Keratinocyte (primary cell): ENCODE data around the gene PERP.

Experiments used
- EZH2 ChIP-seq: IDR thresholded peaks from one replicate; pipeline ENCODE4 v1.6.1; 2012; ENCODE audit warnings: inconsistent platforms, mild to moderate bottlenecking, low read length, moderate library complexity
- TF ChIP-seq, protein P1 (sequence below), 3 experiments: IDR thresholded peaks in 1 of 3; conservative IDR thresholded peaks in 1 of 3; optimal IDR thresholded peaks in 1 of 3; 2 replicates in 2 of 3; 3 replicates in 1 of 3; pipeline versions ENCODE3 to v1.5.1; 2011; ENCODE audit warnings: low read length in 3 of 3, mild to moderate bottlenecking in 3 of 3, moderate library complexity in 2 of 3, control low read depth in 1 of 3, inconsistent platforms in 1 of 3; ENCODE audit not compliant: insufficient read depth in 2 of 3; ENCODE audit errors: extremely low read depth in 1 of 3

DNA sequence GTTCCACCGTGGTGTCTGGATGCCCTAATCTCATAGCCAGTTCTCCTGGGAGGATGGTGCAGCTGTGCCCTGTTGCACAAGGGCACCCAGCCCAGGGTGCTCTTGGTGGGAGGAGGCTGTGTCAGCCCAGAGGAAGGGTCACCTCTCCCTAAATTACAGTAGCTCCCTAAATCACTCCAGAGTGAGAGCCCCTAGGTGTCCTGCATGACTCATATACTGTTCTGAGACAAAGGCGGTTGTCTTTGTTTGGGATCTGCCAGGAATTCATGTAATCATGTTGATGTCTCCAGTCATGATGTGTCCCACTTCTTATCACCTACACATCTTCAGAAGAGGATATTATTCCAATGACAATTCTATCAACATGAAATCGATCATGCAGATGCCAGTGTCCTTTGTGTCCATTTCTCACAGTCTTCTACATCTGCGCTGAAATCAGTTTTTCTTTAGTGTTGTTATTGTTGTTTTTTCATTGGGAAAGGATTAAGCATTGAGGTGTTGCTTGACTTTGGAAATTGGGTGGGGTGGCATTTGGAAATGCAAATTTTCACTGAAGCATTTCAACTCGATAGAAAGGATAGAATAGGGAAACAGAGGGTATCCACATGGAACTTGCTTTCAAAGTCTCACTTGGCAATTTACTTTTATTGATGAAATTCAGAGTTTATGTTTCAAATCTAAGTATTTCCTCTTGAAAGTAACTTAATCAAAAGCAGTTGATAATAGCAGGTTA is 19.5 kb downstream of the PERP start:
- TF ChIP-seq, protein P1, sequence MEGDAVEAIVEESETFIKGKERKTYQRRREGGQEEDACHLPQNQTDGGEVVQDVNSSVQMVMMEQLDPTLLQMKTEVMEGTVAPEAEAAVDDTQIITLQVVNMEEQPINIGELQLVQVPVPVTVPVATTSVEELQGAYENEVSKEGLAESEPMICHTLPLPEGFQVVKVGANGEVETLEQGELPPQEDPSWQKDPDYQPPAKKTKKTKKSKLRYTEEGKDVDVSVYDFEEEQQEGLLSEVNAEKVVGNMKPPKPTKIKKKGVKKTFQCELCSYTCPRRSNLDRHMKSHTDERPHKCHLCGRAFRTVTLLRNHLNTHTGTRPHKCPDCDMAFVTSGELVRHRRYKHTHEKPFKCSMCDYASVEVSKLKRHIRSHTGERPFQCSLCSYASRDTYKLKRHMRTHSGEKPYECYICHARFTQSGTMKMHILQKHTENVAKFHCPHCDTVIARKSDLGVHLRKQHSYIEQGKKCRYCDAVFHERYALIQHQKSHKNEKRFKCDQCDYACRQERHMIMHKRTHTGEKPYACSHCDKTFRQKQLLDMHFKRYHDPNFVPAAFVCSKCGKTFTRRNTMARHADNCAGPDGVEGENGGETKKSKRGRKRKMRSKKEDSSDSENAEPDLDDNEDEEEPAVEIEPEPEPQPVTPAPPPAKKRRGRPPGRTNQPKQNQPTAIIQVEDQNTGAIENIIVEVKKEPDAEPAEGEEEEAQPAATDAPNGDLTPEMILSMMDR (optimal IDR thresholded peaks at IDR 0.05 in 1 of 3, IDR thresholded peaks at IDR 0.05 in 1 of 3, conservative IDR thresholded peaks at IDR 0.05 in 1 of 3; ENCODE audit: extremely low read depth in 1 of 3, insufficient read depth in 2 of 3, low read length in 3 of 3): no peak
- TF ChIP-seq EZH2: no peak
